ENCODE results near the gene CRACR2B. TPM values are rescaled to one million over a fixed set of nuclear protein-coding genes. Genes with fewer than 3 reads are reported as not detected.

The CRACR2B gene
- total and polyA plus RNA-seq, 10 of the 15 experiments (the other 5 are each of a cell fraction or from before 2014, with no cell fraction given) = 0.10 to 33.7 (median 12.7) TPM

GRCh38 chr11:779955-780532 lies 47.7 kb upstream of the CRACR2B start (continued):
- TF ChIP-seq ELK1 (IDR thresholded peaks at IDR 0.05; ENCODE audit: low read depth, low read length) = no peak
- no peak for TF ChIP-seq POLR2AphosphoS2 (IDR thresholded peaks at IDR 0.05; ENCODE audit: low read depth, low read length)
- no peak for TF ChIP-seq FOXM1 (IDR thresholded peaks at IDR 0.05; ENCODE audit: low read depth, low read length)
- no peak for TF ChIP-seq RFX5 (IDR thresholded peaks at IDR 0.05; ENCODE audit: low read depth, low read length)
- TF ChIP-seq, protein P1, sequence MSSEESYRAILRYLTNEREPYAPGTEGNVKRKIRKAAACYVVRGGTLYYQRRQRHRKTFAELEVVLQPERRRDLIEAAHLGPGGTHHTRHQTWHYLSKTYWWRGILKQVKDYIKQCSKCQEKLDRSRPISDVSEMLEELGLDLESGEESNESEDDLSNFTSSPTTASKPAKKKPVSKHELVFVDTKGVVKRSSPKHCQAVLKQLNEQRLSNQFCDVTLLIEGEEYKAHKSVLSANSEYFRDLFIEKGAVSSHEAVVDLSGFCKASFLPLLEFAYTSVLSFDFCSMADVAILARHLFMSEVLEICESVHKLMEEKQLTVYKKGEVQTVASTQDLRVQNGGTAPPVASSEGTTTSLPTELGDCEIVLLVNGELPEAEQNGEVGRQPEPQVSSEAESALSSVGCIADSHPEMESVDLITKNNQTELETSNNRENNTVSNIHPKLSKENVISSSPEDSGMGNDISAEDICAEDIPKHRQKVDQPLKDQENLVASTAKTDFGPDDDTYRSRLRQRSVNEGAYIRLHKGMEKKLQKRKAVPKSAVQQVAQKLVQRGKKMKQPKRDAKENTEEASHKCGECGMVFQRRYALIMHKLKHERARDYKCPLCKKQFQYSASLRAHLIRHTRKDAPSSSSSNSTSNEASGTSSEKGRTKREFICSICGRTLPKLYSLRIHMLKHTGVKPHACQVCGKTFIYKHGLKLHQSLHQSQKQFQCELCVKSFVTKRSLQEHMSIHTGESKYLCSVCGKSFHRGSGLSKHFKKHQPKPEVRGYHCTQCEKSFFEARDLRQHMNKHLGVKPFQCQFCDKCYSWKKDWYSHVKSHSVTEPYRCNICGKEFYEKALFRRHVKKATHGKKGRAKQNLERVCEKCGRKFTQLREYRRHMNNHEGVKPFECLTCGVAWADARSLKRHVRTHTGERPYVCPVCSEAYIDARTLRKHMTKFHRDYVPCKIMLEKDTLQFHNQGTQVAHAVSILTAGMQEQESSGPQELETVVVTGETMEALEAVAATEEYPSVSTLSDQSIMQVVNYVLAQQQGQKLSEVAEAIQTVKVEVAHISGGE (CRISPR knock-in tag; IDR thresholded peaks at IDR 0.05) = no peak
- TF ChIP-seq POU2F2 (IDR thresholded peaks at IDR 0.05; ENCODE audit: borderline replicate concordance, low read depth, low read length) = no peak
- no peak for TF ChIP-seq NFYA (IDR thresholded peaks at IDR 0.05; ENCODE audit: borderline replicate concordance, low read depth, low read length)
- no peak for TF ChIP-seq ESRRA (IDR thresholded peaks at IDR 0.05; ENCODE audit: low read length)
